K562 (cell line): ENCODE measurements around the gene C16orf89. TPM values are rescaled to one million over a fixed set of nuclear protein-coding genes. Genes with fewer than 3 reads are reported as not detected.

Experiments
- ATAC-seq: fragments of 200-7000 bp; cut with Tn5 transposase; 3 replicates; pipeline ENCODE4 v1.9.1; 2020; ENCODE audit warnings: moderate library complexity
- BruUV-seq: library from RNA; stranded (reverse); fragments of 400-500 nt; replicated peaks from 2 replicates; lab custom pipeline; 2021; lab: Mats Ljungman, UMichigan
- CTCF ChIA-PET: fragments of 300-600 bp; formaldehyde crosslinking; extraction: SDS; loops from one replicate; lab custom pipeline; 2021; ENCODE audit warnings: low intra/inter-chr PET ratio; lab: Yijun Ruan, JAX
- POLR2A ChIA-PET: fragments of 300-600, 350-650 bp; sonication (Branson Sonifier 250); formaldehyde crosslinking; extraction: SDS; loops from one replicate; lab custom pipeline; 2021; ENCODE audit warnings: antibody characterized with exemption, inconsistent platforms; lab: Yijun Ruan, JAX
- DNase-seq, 4 experiments: peaks; one replicate each; pipeline versions ENCODE4 v3.0.0 to v3.0.0-alpha.2; 2011 to 2018; ENCODE audit warnings: low spot score in 3 of 4, mixed read lengths in 3 of 4; ENCODE audit errors: extremely low read depth in 1 of 4
- FAIRE-seq: peaks from 2 replicates; lab custom pipeline; 2011; peaks lifted over from hg19 to GRCh38; lab: Jason Lieb, UNC
- H2AFZ ChIP-seq: 2 replicates; pipeline ENCODE4 v1.6.0; 2011; ENCODE audit warnings: low read depth, low read length, control low read depth, inconsistent platforms
- H3K27ac ChIP-seq: fragments of 200-600 bp; 3 replicates; pipeline ENCODE4 v1.8.0; 2011; ENCODE audit warnings: low read depth, mild to moderate bottlenecking, control low read depth, inconsistent platforms, low read length, moderate library complexity, mixed read lengths; ENCODE audit errors: extremely low read depth
- H3K27me3 ChIP-seq, 2 experiments: fragments of 300-600 bp in 1 of 2; 2 replicates in 1 of 2; 3 replicates in 1 of 2; pipeline versions ENCODE4 v1.6.0 to v1.8.0; 2011; ENCODE audit warnings: inconsistent platforms in 2 of 2, low read length in 2 of 2, mild to moderate bottlenecking in 1 of 2, mixed read lengths in 1 of 2, moderate library complexity in 1 of 2; ENCODE audit not compliant: control insufficient read depth in 2 of 2, insufficient read depth in 2 of 2
- H3K36me3 ChIP-seq: fragments of 300-600 bp; 3 replicates; pipeline ENCODE4 v1.8.0; 2011; ENCODE audit warnings: mild to moderate bottlenecking, low read length, inconsistent platforms; ENCODE audit not compliant: control insufficient read depth, insufficient read depth
- H3K4me1 ChIP-seq, 2 experiments: fragments of 200-600 bp in 1 of 2; replicated peaks in 1 of 2; 2 replicates in 1 of 2; 3 replicates in 1 of 2; pipeline versions ENCODE4 v1.5.1 to v1.8.0; 2011; ENCODE audit warnings: inconsistent platforms in 2 of 2, low read length in 2 of 2, mild to moderate bottlenecking in 1 of 2, mixed read lengths in 1 of 2, moderate library complexity in 1 of 2; ENCODE audit not compliant: control insufficient read depth in 2 of 2, insufficient read depth in 2 of 2
- H3K4me2 ChIP-seq: 2 replicates; pipeline ENCODE4 v1.6.1; 2011; ENCODE audit warnings: low read length, control low read depth, inconsistent platforms, mixed read lengths; ENCODE audit not compliant: insufficient read depth
- H3K4me3 ChIP-seq: fragments of 200-600 bp; sonication (generic), shearing (Covaris generic); 2 replicates; pipeline ENCODE4 v1.5.1; 2016; ENCODE audit warnings: control low read depth, inconsistent platforms
- H3K79me2 ChIP-seq: fragments of 200-600 bp; 3 replicates; pipeline ENCODE4 v1.8.0; 2011; ENCODE audit warnings: low read length, inconsistent platforms; ENCODE audit not compliant: control insufficient read depth, insufficient read depth
- H3K9ac ChIP-seq, 2 experiments: 2 replicates each; pipeline versions ENCODE4 v1.6.0 to v1.6.1; 2011; ENCODE audit warnings: low read depth in 2 of 2, low read length in 2 of 2, control low read depth in 1 of 2, inconsistent platforms in 1 of 2, mild to moderate bottlenecking in 1 of 2, mixed read lengths in 1 of 2; ENCODE audit not compliant: insufficient read depth in 1 of 2
- H3K9me1 ChIP-seq: one replicate; pipeline ENCODE4 v1.6.0; 2011; ENCODE audit warnings: inconsistent platforms, mild to moderate bottlenecking, low read length, moderate library complexity; ENCODE audit not compliant: control insufficient read depth, insufficient read depth
- H3K9me3 ChIP-seq: replicated peaks from 2 replicates; pipeline ENCODE4 v1.5.1; 2011; ENCODE audit warnings: low read depth, low read length, inconsistent platforms; ENCODE audit not compliant: control insufficient read depth, insufficient read depth
- H4K20me1 ChIP-seq: replicated peaks from 2 replicates; pipeline ENCODE4 v1.6.1; 2011; ENCODE audit warnings: low read length, inconsistent platforms, mixed read lengths; ENCODE audit not compliant: control insufficient read depth, insufficient read depth
- CREM ChIP-seq: IDR thresholded peaks from 2 replicates; pipeline ENCODE4 v1.6.1; 2014; ENCODE audit warnings: antibody characterized with exemption, low read depth
- FOXM1 ChIP-seq, 2 experiments: fragments of 450-650 bp in 1 of 2; sonication (generic) in 1 of 2; formaldehyde crosslinking in 1 of 2; IDR thresholded peaks; 2 replicates each; pipeline versions ENCODE4 v1.6.1 to v1.9.0; 2017 to 2022; ENCODE audit warnings: low read depth in 2 of 2, mild to moderate bottlenecking in 2 of 2, missing genetic modification reagents in 1 of 2, moderate library complexity in 1 of 2
- IFI16 ChIP-seq: fragments of 250-450 bp; sonication (Bioruptor Pico); IDR thresholded peaks from 2 replicates; pipeline ENCODE4 v2.1.2; 2022; ENCODE audit warnings: mild to moderate bottlenecking, inconsistent platforms
- MXI1 ChIP-seq: IDR thresholded peaks from 2 replicates; pipeline ENCODE4 v1.6.1; 2011; ENCODE audit warnings: low read depth, mild to moderate bottlenecking, improper control_type of control experiment, low read length
- NFIC ChIP-seq: fragments of 450-650 bp; IDR thresholded peaks from 2 replicates; pipeline ENCODE4 v1.6.1; 2017; ENCODE audit warnings: mild to moderate bottlenecking, inconsistent platforms
- RNF219 ChIP-seq: fragments of 250-450 bp; sonication (Bioruptor Pico); IDR thresholded peaks from 2 replicates; pipeline ENCODE4 v1.5.0; 2022; ENCODE audit warnings: mild to moderate bottlenecking
- SPI1 ChIP-seq: IDR thresholded peaks from 2 replicates; pipeline ENCODE4 v1.6.1; 2011; ENCODE audit warnings: low read depth, low read length, control low read depth, borderline replicate concordance
- ZKSCAN3 ChIP-seq: fragments of 250-450 bp; sonication (Bioruptor Pico); IDR thresholded peaks from 2 replicates; pipeline ENCODE4 v1.4.0; 2020
- ZNF217 ChIP-seq: sonication (generic); formaldehyde crosslinking; IDR thresholded peaks from 2 replicates; pipeline ENCODE4 v1.8.0; 2022; ENCODE audit warnings: mild to moderate bottlenecking, missing genetic modification reagents
- ZNF583 ChIP-seq: fragments of 250-450 bp; sonication (Bioruptor Pico); IDR thresholded peaks from 2 replicates; pipeline ENCODE4 v1.4.0; 2020
- WGBS: fragments of 100-300 bp; shearing (Covaris generic); methylation state at CpG from one replicate; pipeline ENCODE4 v1.1.6; 2016; ENCODE audit warnings: low coverage, mixed read lengths; ENCODE audit not compliant: insufficient coverage; ENCODE audit errors: missing lambda C conversion rate; 5-methylcytosine and 5-hydroxymethylcytosine counted together
- in situ Hi-C: fragments of 300-500 bp; cut with MboI; formaldehyde crosslinking; loops from 4 replicates; pipeline ENCODE4 v1.15.0; 2018; ENCODE audit warnings: inconsistent platforms, mixed read lengths
- intact Hi-C: fragments of 100-400 bp; cut with micrococcal nuclease; formaldehyde crosslinking; loops from 2 replicates; pipeline ENCODE4 v1.14.2; 2022
- polyA plus RNA-seq, 8 experiments: library from polyadenylated mRNA; depleted of rRNA in 4 of 8; stranded (reverse) in 5 of 8; unstranded in 3 of 8; fragments of >200 nt; fragmentation: Nextera tagmentation in 2 of 8; fragmentation: Illumina TruSeq in 1 of 8; extraction: Ambion mirVana in 2 of 8; extraction: Trizol in 1 of 8; gene quantifications; 2 replicates each; pipeline versions ENCODE4 v1.2.1 to v1.2.3, GENCODE V29; 2011 to 2014; ENCODE audit warnings: inconsistent platforms in 1 of 8, missing spikeins in 1 of 8
- total RNA-seq, 7 experiments: library from RNA; depleted of rRNA in 6 of 7; stranded (reverse); fragments of >200 nt in 6 of 7; fragmentation: Illumina TruSeq in 2 of 7; extraction: Trizol in 2 of 7; gene quantifications; 2 replicates each; pipeline versions ENCODE4 v1.2.1 to v1.2.3, GENCODE V29; 2011 to 2021; ENCODE audit warnings: low replicate concordance in 1 of 7
- TF ChIP-seq, protein P1 (sequence below): fragments of 450-650 bp; formaldehyde crosslinking; IDR thresholded peaks from 2 replicates; pipeline ENCODE4 v1.4.0; 2020; ENCODE audit warnings: mild to moderate bottlenecking, moderate library complexity
- TF ChIP-seq, protein P2 (sequence below): sonication (generic); formaldehyde crosslinking; IDR thresholded peaks from 2 replicates; pipeline ENCODE4 v1.8.0; 2023; ENCODE audit warnings: mild to moderate bottlenecking, missing genetic modification reagents

C16orf89 gene
- total and polyA plus RNA-seq, 9 of the 15 experiments (the other 6 are each of a cell fraction or from before 2014, with no cell fraction given), result not detected

DNA sequence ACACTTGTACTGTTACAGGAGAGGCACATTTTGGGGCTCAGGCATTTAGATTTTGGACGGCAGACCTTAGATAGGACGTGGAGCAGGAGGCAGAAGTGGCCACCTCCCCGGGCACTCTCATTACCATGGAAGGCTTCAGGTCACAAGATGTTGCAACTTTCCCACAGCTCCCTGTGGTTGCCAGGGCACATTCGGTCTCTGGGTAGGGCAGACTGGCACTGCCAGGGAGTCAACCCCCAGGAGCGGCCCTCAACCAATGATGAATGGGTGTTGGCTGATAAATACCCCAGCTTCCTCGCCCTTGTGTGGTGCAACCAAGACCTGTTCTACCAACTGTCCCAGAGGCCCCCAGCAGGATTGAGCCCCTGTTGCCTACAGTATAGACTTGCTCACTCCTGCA is 43.2 kb downstream of the C16orf89 start:
- Histone ChIP-seq H3K79me2 (no peaks in the 10 kb centered on the region), H3K4me1 (peaks cover 0 to 9% of the 10 kb centered on the region in 2 experiments; a peak in 1 of 5 replicates), H3K9me1 (no peaks in the 10 kb centered on the region), H3K9me3 (no peaks in the 10 kb centered on the region), H3K27me3 (peaks cover 8 to 40% of the 10 kb centered on the region in 2 experiments; a peak in 4 of 5 replicates), H3K36me3 (no peaks in the 10 kb centered on the region), H3K27ac (no peak overlapping the region), H4K20me1 (no peaks in the 10 kb centered on the region), H3K4me3 (no peak overlapping the region), H3K9ac (no peak overlapping the region), H2AFZ (no peak overlapping the region), H3K4me2 (no peak overlapping the region)
- CTCF ChIA-PET, result no interaction called here
- in situ Hi-C loops (no loop called here), intact Hi-C loops (no loop called here)
- BruUV-seq, result no TSS peak
- POLR2A ChIA-PET, result no interaction called here
- FAIRE-seq (no peak), DNase-seq (no peak), ATAC-seq (no peak)
- WGBS, result 4% methylated on average over 6 of the region's 6 CpGs
- no peak for TF ChIP-seq NFIC
- TF ChIP-seq SPI1, result no peak
- TF ChIP-seq, protein P1, sequence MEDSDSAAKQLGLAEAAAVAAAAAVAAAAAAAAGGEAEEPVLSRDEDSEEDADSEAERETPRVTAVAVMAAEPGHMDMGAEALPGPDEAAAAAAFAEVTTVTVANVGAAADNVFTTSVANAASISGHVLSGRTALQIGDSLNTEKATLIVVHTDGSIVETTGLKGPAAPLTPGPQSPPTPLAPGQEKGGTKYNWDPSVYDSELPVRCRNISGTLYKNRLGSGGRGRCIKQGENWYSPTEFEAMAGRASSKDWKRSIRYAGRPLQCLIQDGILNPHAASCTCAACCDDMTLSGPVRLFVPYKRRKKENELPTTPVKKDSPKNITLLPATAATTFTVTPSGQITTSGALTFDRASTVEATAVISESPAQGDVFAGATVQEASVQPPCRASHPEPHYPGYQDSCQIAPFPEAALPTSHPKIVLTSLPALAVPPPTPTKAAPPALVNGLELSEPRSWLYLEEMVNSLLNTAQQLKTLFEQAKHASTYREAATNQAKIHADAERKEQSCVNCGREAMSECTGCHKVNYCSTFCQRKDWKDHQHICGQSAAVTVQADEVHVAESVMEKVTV (CRISPR knock-in tag), result no peak
- TF ChIP-seq ZNF583 (CRISPR knock-in tag), result no peak
- no peak for TF ChIP-seq MXI1
- no peak for TF ChIP-seq CREM
- TF ChIP-seq, protein P2, sequence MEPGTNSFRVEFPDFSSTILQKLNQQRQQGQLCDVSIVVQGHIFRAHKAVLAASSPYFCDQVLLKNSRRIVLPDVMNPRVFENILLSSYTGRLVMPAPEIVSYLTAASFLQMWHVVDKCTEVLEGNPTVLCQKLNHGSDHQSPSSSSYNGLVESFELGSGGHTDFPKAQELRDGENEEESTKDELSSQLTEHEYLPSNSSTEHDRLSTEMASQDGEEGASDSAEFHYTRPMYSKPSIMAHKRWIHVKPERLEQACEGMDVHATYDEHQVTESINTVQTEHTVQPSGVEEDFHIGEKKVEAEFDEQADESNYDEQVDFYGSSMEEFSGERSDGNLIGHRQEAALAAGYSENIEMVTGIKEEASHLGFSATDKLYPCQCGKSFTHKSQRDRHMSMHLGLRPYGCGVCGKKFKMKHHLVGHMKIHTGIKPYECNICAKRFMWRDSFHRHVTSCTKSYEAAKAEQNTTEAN (CRISPR knock-in tag), result no peak
- TF ChIP-seq ZKSCAN3 (CRISPR knock-in tag), result no peak
- TF ChIP-seq RNF219, result no peak
- TF ChIP-seq IFI16, result no peak
- no peak for TF ChIP-seq FOXM1 (IDR thresholded peaks at IDR 0.05; ENCODE audit: low read depth)
- TF ChIP-seq FOXM1 (CRISPR knock-in tag; IDR thresholded peaks at IDR 0.05; ENCODE audit: low read depth), result no peak
- TF ChIP-seq ZNF217 (CRISPR knock-in tag), result no peak
